A673 (cell line): ENCODE results near the gene TMEM255B.

ENCODE experiments used
- EZH2 ChIP-seq: fragments of 200-600 bp; sonication (generic); IDR thresholded peaks from 2 replicates; pipeline ENCODE4 v1.6.1; 2017; ENCODE audit warnings: borderline replicate concordance, low read depth, mild to moderate bottlenecking, mixed read lengths, antibody characterized with exemption, low read length; ENCODE audit not compliant: poor library complexity, severe bottlenecking
- TF ChIP-seq, protein P1 (sequence below): fragments of 300-800, 200-600 bp; sonication (generic); conservative IDR thresholded peaks from 2 replicates; pipeline ENCODE4 v1.5.1; 2017; ENCODE audit warnings: low read depth, mild to moderate bottlenecking, antibody characterized with exemption, low read length, moderate library complexity, mixed read lengths

DNA sequence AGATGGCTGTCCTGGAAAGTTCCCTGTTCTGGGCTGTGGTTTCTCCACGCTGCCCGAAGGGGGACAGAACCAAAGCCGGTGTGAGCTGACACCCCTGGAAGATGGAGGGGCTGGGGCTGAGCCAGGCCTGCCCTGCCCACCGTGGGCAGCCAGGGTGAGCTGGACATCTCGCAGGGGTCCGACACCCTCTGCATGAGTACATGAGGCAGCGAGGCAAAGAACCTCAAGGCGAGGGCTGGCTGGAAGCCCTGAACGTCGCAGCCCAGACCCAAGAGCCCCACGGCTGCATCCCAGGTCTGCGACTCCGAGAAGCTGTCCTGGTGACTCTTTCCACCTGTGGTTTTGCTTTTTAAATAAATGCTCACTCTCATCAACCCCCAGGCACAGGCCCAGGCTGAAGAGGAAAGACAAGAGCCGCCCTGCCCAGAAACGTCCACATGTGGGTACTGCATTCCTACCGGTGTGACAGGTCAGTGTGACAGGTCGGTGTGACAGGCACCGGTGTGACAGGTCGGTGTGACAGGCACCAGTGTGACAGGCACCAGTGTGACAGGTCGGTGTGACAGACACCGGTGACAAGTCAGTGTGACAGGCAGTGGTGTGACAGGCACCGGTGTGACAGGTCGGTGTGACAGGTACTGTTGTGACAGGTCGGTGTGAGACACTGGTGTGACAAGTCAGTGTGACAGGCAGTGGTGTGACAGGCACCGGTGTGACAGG lies 74.2 kb downstream of the TMEM255B start:
- TF ChIP-seq EZH2: no peak
- TF ChIP-seq, protein P1, sequence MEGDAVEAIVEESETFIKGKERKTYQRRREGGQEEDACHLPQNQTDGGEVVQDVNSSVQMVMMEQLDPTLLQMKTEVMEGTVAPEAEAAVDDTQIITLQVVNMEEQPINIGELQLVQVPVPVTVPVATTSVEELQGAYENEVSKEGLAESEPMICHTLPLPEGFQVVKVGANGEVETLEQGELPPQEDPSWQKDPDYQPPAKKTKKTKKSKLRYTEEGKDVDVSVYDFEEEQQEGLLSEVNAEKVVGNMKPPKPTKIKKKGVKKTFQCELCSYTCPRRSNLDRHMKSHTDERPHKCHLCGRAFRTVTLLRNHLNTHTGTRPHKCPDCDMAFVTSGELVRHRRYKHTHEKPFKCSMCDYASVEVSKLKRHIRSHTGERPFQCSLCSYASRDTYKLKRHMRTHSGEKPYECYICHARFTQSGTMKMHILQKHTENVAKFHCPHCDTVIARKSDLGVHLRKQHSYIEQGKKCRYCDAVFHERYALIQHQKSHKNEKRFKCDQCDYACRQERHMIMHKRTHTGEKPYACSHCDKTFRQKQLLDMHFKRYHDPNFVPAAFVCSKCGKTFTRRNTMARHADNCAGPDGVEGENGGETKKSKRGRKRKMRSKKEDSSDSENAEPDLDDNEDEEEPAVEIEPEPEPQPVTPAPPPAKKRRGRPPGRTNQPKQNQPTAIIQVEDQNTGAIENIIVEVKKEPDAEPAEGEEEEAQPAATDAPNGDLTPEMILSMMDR: no peak
